ENCODE results near the gene C9orf153.
A peak's percentile ranks its signal among the peaks of the same experiment; 100 is the strongest.
"Not testable (repeated sequence)": the region's sequence is repeated elsewhere in the genome, so short reads cannot be mapped to it uniquely, and the experiment has no call there.

The C9orf153 gene
- 0.97 to 2.3 (median 2.1) reads per million in 3 donors for total RNA-seq

DNA sequence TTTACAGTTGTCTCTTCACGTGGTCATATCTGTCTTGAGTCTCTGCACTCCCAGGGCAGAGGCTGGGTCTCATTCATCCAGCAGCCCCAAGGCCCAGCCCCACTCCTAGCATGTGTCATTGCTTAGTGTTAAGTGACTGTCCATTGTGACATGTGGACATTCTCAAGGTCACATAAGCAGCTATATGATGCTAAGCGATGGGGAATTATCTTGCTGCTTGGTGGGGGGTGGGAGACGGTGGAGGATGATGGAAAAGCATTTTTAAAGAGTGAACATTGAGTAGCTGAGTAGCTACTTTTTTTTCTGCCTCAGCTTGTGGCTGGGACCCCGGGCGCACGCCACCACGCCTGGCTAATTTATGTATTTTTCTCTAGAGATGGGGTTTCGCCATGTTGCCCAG is at the start of gene C9orf153:
Gene C9orf153 (minus strand): TSS at position 101 of the 400 bp plus-strand sequence. CDS start 30,054 bp downstream, outside the sequence.
- H3K9me3 ChIP-seq (ENCODE audit: control insufficient read depth, low read length): no peaks in the 10 kb centered on the region
- no peaks in the 10 kb centered on the region for H3K4me1 ChIP-seq (ENCODE audit: control insufficient read depth, insufficient read depth, low read length, poor library complexity, severe bottlenecking)
- H3K4me3 ChIP-seq (ENCODE audit: insufficient read depth, low read depth, low read length, poor library complexity, severe bottlenecking): no peak within 1 kb of the TSS
- H3K27ac ChIP-seq (ENCODE audit: insufficient read depth, low read length, poor library complexity, severe bottlenecking): no peak within 1 kb of the TSS
- H3K27me3 ChIP-seq (replicated peaks; ENCODE audit: control insufficient read depth, insufficient read depth, low read length, poor library complexity, severe bottlenecking): no peaks in the 10 kb centered on the region
- peaks cover 8% of the 10 kb centered on the region for H3K36me3 ChIP-seq (ENCODE audit: control insufficient read depth, insufficient read depth, low read length)
- DNase-seq: no peak

DNA sequence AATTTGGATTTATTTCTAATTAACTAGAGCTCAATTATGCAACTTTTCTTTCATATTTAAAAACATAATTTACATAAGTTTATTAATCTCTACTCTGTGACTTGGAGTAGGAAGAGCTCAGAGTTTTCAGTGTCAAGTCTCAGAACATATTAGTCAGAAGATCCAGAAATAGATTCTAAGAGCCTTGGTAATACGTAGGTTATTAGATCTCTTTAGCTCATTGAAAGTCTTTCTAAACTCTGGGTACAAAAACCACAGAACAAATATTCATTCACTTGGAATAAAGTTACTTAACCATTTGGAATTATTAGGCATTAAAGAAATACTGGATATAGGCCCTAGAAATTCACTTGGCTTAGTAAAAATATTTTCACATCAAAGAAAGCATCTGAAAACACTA is 49.2 kb upstream of the C9orf153 start:
- no peaks in the 10 kb centered on the region for H3K9me3 ChIP-seq (ENCODE audit: control insufficient read depth, low read length)
- no peaks in the 10 kb centered on the region for H3K27me3 ChIP-seq (replicated peaks; ENCODE audit: control insufficient read depth, insufficient read depth, low read length, poor library complexity, severe bottlenecking)
- H3K4me1 ChIP-seq (ENCODE audit: control insufficient read depth, insufficient read depth, low read length, poor library complexity, severe bottlenecking): peaks cover 2% of the 10 kb centered on the region
- no peak overlapping the region for H3K4me3 ChIP-seq (ENCODE audit: insufficient read depth, low read depth, low read length, poor library complexity, severe bottlenecking)
- peaks cover 62% of the 10 kb centered on the region for H3K36me3 ChIP-seq (ENCODE audit: control insufficient read depth, insufficient read depth, low read length)
- no peak for DNase-seq
- H3K27ac ChIP-seq (ENCODE audit: insufficient read depth, low read length, poor library complexity, severe bottlenecking): no peak overlapping the region

DNA sequence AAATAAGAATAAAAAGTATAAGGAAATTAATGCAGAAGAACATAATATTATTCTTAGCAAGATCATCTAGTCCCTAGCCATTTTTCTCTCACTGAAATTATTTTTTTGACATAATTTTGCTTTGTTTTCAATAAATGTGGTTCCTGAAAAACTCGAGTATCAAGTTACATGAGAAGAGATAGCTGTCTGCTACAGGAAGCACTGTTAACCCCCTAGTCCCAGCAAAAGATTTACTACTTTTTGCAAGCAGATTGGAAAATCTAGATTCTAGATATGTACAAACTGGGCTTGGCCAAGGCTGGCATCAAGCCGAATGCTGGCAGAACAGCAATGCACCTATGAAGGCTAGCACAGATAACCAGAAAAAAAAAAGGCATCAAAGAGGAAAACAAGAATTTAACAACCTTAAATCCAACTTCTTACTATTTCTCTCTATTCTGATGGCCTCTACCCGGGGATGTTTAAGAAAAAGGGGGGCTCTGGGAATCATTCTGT is 44.8 kb upstream of the C9orf153 start:
- DNase-seq: no peak
- H3K36me3 ChIP-seq (ENCODE audit: control insufficient read depth, insufficient read depth, low read length): peaks cover 66% of the 10 kb centered on the region
- H3K9me3 ChIP-seq (ENCODE audit: control insufficient read depth, low read length): no peaks in the 10 kb centered on the region
- no peak overlapping the region for H3K27ac ChIP-seq (ENCODE audit: insufficient read depth, low read length, poor library complexity, severe bottlenecking)
- H3K27me3 ChIP-seq (replicated peaks; ENCODE audit: control insufficient read depth, insufficient read depth, low read length, poor library complexity, severe bottlenecking): no peaks in the 10 kb centered on the region
- peaks cover 4% of the 10 kb centered on the region for H3K4me1 ChIP-seq (ENCODE audit: control insufficient read depth, insufficient read depth, low read length, poor library complexity, severe bottlenecking)
- no peak overlapping the region for H3K4me3 ChIP-seq (ENCODE audit: insufficient read depth, low read depth, low read length, poor library complexity, severe bottlenecking)

DNA sequence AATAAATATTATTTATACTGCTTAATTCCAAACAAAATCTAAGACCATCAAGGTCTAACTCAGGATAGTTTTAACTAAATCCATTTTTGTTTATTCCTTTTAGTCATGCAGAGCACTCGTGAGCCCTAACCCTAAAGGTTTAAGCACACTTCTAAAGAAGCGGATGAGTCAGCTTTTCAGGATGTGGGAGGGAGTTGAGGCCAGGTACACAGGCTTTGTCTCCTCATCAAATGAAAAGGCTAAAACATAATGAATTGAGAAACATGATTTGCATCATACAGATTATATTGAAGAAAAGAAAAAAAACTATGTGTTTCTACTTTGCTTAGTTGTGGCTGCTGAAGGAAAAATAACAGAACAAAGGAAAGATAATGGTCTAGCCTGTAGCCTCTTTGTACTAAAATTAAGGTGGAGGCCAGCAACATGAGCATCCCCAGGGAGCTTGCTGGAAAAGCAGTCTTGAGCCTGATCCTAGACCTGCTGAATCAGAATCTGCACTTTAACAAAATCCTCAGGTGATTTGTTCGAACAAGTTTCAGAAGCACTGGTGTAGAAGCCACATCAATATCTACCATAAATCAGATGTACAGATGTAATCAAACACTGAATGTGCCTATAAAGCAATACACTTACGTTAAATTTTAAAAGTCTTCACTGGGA is 44.0 kb upstream of the C9orf153 start:
- Histone ChIP-seq H3K4me3 (ENCODE audit: insufficient read depth, low read depth, low read length, poor library complexity, severe bottlenecking) (no peak overlapping the region), H3K4me1 (ENCODE audit: control insufficient read depth, insufficient read depth, low read length, poor library complexity, severe bottlenecking) (peaks cover 4% of the 10 kb centered on the region), H3K27me3 (replicated peaks; ENCODE audit: control insufficient read depth, insufficient read depth, low read length, poor library complexity, severe bottlenecking) (no peaks in the 10 kb centered on the region), H3K9me3 (ENCODE audit: control insufficient read depth, low read length) (no peaks in the 10 kb centered on the region), H3K36me3 (ENCODE audit: control insufficient read depth, insufficient read depth, low read length) (peaks cover 64% of the 10 kb centered on the region), H3K27ac (ENCODE audit: insufficient read depth, low read length, poor library complexity, severe bottlenecking) (no peak overlapping the region)
- DNase-seq: peak in 1 of 3 donors; percentile 28

DNA sequence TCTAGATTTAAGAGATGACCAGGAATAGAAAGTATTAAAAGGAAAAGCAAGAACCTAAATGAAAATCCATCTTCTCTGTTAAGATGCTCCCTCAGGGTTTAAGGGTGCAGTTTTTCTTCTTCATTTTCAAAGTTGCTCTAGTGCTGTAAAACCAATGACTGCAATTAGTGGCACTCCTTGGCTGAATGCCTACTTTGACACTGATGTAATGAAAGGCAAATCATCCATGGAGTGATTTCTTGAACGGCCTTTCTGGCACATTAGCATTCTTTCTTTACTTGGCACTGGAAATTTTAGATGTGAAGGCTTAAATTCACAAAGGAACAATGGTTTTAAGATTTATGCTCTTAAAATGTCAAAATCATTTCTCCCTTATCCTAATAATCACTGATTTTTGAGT is 42.2 kb upstream of the C9orf153 start:
- Histone ChIP-seq H3K4me3 (ENCODE audit: insufficient read depth, low read depth, low read length, poor library complexity, severe bottlenecking) (no peak overlapping the region), H3K36me3 (ENCODE audit: control insufficient read depth, insufficient read depth, low read length) (peaks cover 69% of the 10 kb centered on the region), H3K9me3 (ENCODE audit: control insufficient read depth, low read length) (no peaks in the 10 kb centered on the region), H3K4me1 (ENCODE audit: control insufficient read depth, insufficient read depth, low read length, poor library complexity, severe bottlenecking) (peaks cover 4% of the 10 kb centered on the region), H3K27me3 (replicated peaks; ENCODE audit: control insufficient read depth, insufficient read depth, low read length, poor library complexity, severe bottlenecking) (no peaks in the 10 kb centered on the region), H3K27ac (ENCODE audit: insufficient read depth, low read length, poor library complexity, severe bottlenecking) (no peak overlapping the region)
- DNase-seq: no peak

DNA sequence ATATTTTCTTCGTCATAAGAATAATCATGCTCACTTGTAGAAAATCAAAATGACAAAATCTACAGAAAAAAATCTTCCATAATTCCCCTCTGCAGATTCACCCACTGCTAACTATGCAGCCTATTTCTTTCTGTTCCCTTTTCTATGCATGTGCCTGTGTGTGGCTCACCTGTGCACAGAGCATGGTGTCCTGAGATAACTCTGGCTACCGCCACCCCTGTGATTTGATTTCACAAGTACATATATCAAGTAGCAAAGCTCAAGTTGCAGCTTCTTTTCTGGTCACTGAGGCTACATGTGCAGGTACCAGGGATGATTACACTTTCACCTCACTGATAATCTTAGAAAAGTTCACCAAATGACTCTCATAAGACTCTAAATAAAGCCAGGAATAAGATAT is 41.2 kb upstream of the C9orf153 start:
- no peak for DNase-seq

DNA sequence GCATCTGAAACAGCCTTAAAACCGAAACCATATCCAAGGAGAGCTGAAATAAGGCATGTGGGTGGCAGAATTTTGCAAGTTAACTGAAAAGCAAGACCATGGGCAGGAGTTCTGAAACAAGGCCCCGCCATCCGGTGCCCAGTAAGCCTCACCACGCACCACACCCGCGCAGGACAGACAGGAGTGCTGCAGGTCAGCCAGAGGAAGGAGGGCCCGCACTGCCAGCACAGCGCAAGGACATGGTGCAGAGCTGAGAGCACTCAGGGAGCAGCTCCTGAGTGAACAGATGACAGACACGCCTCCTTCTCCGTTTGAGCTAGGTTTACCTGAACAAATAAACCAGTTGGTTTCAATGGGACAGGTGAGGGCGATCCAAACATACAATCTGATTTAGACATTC is 39.4 kb upstream of the C9orf153 start:
- Histone ChIP-seq H3K4me3 (ENCODE audit: insufficient read depth, low read depth, low read length, poor library complexity, severe bottlenecking) (no peak overlapping the region), H3K27me3 (replicated peaks; ENCODE audit: control insufficient read depth, insufficient read depth, low read length, poor library complexity, severe bottlenecking) (no peaks in the 10 kb centered on the region), H3K27ac (ENCODE audit: insufficient read depth, low read length, poor library complexity, severe bottlenecking) (no peak overlapping the region), H3K4me1 (ENCODE audit: control insufficient read depth, insufficient read depth, low read length, poor library complexity, severe bottlenecking) (peaks cover 4% of the 10 kb centered on the region), H3K9me3 (ENCODE audit: control insufficient read depth, low read length) (no peaks in the 10 kb centered on the region), H3K36me3 (ENCODE audit: control insufficient read depth, insufficient read depth, low read length) (peaks cover 56% of the 10 kb centered on the region)
- no peak for DNase-seq

More for the DNA sequence above, 41.2 kb upstream of the C9orf153 start:
- H3K27me3 ChIP-seq (replicated peaks; ENCODE audit: control insufficient read depth, insufficient read depth, low read length, poor library complexity, severe bottlenecking): no peaks in the 10 kb centered on the region
- peaks cover 70% of the 10 kb centered on the region for H3K36me3 ChIP-seq (ENCODE audit: control insufficient read depth, insufficient read depth, low read length)
- H3K9me3 ChIP-seq (ENCODE audit: control insufficient read depth, low read length): no peaks in the 10 kb centered on the region
- no peak overlapping the region for H3K27ac ChIP-seq (ENCODE audit: insufficient read depth, low read length, poor library complexity, severe bottlenecking)
- no peak overlapping the region for H3K4me3 ChIP-seq (ENCODE audit: insufficient read depth, low read depth, low read length, poor library complexity, severe bottlenecking)
- H3K4me1 ChIP-seq (ENCODE audit: control insufficient read depth, insufficient read depth, low read length, poor library complexity, severe bottlenecking): peaks cover 4% of the 10 kb centered on the region

DNA sequence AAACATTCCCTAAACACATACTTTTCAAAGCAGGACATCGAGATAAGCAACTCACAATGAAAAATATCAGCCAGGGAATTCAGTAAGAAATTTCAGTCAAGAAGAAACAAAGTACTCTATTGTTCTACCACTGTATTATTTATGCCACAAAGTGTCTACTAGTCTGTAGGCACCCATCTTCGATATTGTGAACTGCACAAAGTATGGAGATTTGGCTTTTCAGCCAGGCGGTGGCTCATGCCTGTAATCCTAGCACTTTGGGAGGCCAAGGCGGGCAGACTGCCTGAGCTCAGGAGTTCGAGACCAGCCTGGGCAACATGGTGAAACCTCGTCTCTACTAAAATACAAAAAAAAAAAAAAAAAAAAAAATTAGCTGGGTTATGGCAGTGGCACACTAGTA is 30.9 kb upstream of the C9orf153 start:
- H3K4me1 ChIP-seq (ENCODE audit: control insufficient read depth, insufficient read depth, low read length, poor library complexity, severe bottlenecking); H3K9me3 ChIP-seq (ENCODE audit: control insufficient read depth, low read length); H3K27me3 ChIP-seq (replicated peaks; ENCODE audit: control insufficient read depth, insufficient read depth, low read length, poor library complexity, severe bottlenecking); H3K27ac ChIP-seq (ENCODE audit: insufficient read depth, low read length, poor library complexity, severe bottlenecking); DNase-seq; H3K36me3 ChIP-seq (ENCODE audit: control insufficient read depth, insufficient read depth, low read length); H3K4me3 ChIP-seq (ENCODE audit: insufficient read depth, low read depth, low read length, poor library complexity, severe bottlenecking): not testable (repeated sequence)

DNA sequence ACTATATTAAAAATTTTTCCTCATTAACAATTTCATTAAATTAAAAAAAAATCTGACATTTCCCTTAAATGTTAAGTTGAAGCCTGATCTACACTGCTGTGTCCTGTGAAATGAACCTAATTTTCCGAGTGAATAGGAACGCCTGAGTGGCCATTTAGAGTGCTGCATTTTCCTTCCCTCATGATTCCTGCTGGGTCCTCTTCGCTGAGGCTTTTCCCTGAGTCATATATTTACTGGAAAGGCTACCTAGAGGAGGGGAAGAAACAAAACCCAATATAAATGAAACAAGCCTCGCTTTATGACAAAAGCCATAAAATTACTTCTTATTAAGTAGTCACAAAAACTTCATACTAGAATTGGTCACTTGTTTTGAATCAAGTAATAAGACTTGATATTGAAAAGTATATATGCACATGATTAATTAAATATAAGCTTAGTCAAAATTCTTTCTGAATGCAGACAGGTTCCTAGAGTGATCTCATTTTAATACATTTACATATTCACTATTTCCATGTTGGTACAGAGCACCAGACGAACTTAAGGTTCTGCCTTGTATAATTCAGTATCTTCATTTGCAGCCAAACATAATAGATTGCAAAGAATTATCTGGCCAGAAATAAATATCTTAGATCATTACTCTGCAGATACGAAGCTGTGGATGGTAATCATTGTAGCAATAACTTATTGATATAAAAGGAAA is 29.2 kb upstream of the C9orf153 start:
- H3K4me1 ChIP-seq (ENCODE audit: control insufficient read depth, insufficient read depth, low read length, poor library complexity, severe bottlenecking): no peaks in the 10 kb centered on the region
- no peak overlapping the region for H3K27ac ChIP-seq (ENCODE audit: insufficient read depth, low read length, poor library complexity, severe bottlenecking)
- H3K27me3 ChIP-seq (replicated peaks; ENCODE audit: control insufficient read depth, insufficient read depth, low read length, poor library complexity, severe bottlenecking): no peaks in the 10 kb centered on the region
- no peak overlapping the region for H3K4me3 ChIP-seq (ENCODE audit: insufficient read depth, low read depth, low read length, poor library complexity, severe bottlenecking)
- peaks cover 8% of the 10 kb centered on the region for H3K36me3 ChIP-seq (ENCODE audit: control insufficient read depth, insufficient read depth, low read length)
- no peaks in the 10 kb centered on the region for H3K9me3 ChIP-seq (ENCODE audit: control insufficient read depth, low read length)
- DNase-seq: no peak

DNA sequence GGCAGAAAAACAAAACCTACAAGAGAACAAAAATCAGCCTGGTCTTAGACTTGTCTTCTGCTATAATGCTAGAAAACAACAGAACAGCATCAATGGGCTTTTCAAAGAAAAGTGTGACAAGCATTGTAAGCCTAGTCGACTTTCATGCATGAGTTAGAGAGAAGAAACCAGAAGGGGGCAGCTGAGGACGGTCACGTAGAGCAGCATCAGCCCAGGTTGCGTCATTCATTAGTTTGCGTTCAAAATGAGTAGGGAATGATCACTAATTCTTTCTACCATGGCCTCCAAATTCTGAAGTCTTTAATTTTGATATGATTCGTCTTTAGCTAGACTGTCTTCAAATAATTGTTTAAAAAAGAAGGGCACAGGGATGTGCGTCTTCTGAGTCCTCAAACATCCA is 27.6 kb upstream of the C9orf153 start:
- no peak overlapping the region for H3K4me3 ChIP-seq (ENCODE audit: insufficient read depth, low read depth, low read length, poor library complexity, severe bottlenecking)
- no peak overlapping the region for H3K27ac ChIP-seq (ENCODE audit: insufficient read depth, low read length, poor library complexity, severe bottlenecking)
- peaks cover 6% of the 10 kb centered on the region for H3K4me1 ChIP-seq (ENCODE audit: control insufficient read depth, insufficient read depth, low read length, poor library complexity, severe bottlenecking)
- no peak for DNase-seq
- peaks cover 8% of the 10 kb centered on the region for H3K36me3 ChIP-seq (ENCODE audit: control insufficient read depth, insufficient read depth, low read length)
- no peaks in the 10 kb centered on the region for H3K9me3 ChIP-seq (ENCODE audit: control insufficient read depth, low read length)
- no peaks in the 10 kb centered on the region for H3K27me3 ChIP-seq (replicated peaks; ENCODE audit: control insufficient read depth, insufficient read depth, low read length, poor library complexity, severe bottlenecking)

Measured in effector memory CD4-positive, alpha-beta T cell (primary cell).